ENCODE results near the gene LRP2. TPM values are rescaled to one million over a fixed set of nuclear protein-coding genes. Genes with fewer than 3 reads are reported as not detected.

The LRP2 gene
- total and polyA plus RNA-seq, 4 donors, result 0.19 to 5.7 (median 0.40) TPM

DNA sequence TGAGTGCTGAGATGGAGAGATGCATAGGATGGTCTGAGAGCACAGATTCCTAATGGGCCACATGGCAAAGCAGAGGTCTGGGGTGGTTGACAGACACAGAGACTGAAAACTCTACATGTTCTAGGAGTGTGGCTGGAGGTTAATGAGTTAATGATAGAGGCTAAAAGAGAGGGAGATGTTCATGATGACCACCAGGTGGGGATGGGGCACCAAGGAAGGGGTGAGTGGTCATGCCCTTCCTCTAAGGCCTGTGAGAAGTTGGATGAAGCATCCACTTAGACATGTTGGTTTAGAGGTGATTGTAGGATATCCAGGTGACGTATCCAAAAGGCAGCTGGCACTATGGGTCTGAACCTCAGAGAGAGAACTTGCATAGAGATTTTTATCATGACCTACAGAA, 102.1 kb downstream of the LRP2 start:
- DNase-seq (ENCODE audit: low spot score), result no peak

DNA sequence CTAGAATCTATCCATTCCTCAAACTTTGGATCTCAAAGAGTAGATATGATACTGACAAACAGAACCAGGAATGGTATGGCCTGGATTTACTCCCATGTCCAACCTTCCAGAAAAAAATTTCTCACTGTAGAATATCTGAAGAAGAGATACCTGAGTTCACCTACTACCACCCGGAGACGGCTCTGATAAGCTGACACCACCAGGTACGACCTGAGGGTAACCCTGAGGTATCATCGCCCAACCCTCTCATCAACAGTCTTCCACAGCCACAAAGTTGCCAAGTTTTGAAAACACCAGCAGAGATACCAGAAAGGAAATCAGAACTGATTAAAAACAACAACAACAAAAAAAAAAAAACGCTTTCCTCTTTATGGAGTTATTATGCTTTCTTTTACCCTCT, 102.9 kb downstream of the LRP2 start:
- Histone ChIP-seq H3K4me1 (ENCODE audit: control insufficient read depth in 4 of 4, insufficient read depth in 4 of 4, low read length in 3 of 4) (no peaks in the 10 kb centered on the region), H3K36me3 (ENCODE audit: control insufficient read depth in 4 of 4, insufficient read depth in 3 of 4, low read depth in 1 of 4, low read length in 3 of 4) (no peaks in the 10 kb centered on the region), H3K4me3 (ENCODE audit: low read depth in 1 of 3, low read length in 3 of 3) (no peak overlapping the region), H3K9me3 (ENCODE audit: control insufficient read depth in 4 of 4, low read length in 3 of 4) (no peaks in the 10 kb centered on the region), H3K9ac (ENCODE audit: low read depth in 1 of 2, low read length in 2 of 2) (no peak overlapping the region), H3K27me3 (ENCODE audit: control insufficient read depth in 4 of 4, insufficient read depth in 4 of 4, low read length in 3 of 4) (no peaks in the 10 kb centered on the region), H3K27ac (ENCODE audit: low read depth in 1 of 2, low read length in 2 of 2) (no peak overlapping the region)
- WGBS, result 83% methylated on average over 5 of the region's 5 CpGs
- TF ChIP-seq, protein P1, sequence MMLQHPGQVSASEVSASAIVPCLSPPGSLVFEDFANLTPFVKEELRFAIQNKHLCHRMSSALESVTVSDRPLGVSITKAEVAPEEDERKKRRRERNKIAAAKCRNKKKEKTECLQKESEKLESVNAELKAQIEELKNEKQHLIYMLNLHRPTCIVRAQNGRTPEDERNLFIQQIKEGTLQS (IDR thresholded peaks at IDR 0.05), result no peak
- TF ChIP-seq TAF1 (conservative IDR thresholded peaks at IDR 0.05) (no peak), NR2F2 (IDR thresholded peaks at IDR 0.05) (no peak), FOXA2 (IDR thresholded peaks at IDR 0.05) (no peak), RAD21 (IDR thresholded peaks at IDR 0.05) (no peak), GABPA (IDR thresholded peaks at IDR 0.05 in 1 of 2, conservative IDR thresholded peaks at IDR 0.05 in 1 of 2) (no peak), HNF4A (conservative IDR thresholded peaks at IDR 0.05) (no peak)
- DNase-seq (ENCODE audit: low spot score), result no peak

More for the DNA sequence above, 102.1 kb downstream of the LRP2 start:
- TF ChIP-seq NR2F2 (IDR thresholded peaks at IDR 0.05) (no peak), YY1 (IDR thresholded peaks at IDR 0.05) (no peak), EGR1 (IDR thresholded peaks at IDR 0.05; ENCODE audit: low read depth in 2 of 2) (no peak), RXRA (IDR thresholded peaks at IDR 0.05) (no peak), GABPA (IDR thresholded peaks at IDR 0.05 in 1 of 2, conservative IDR thresholded peaks at IDR 0.05 in 1 of 2) (no peak)
- TF ChIP-seq, protein P1 (IDR thresholded peaks at IDR 0.05), result no peak
- 93% methylated on average over 1 of the region's 1 CpG for WGBS
- Histone ChIP-seq H3K36me3 (ENCODE audit: control insufficient read depth in 4 of 4, insufficient read depth in 3 of 4, low read depth in 1 of 4, low read length in 3 of 4) (no peaks in the 10 kb centered on the region), H3K9me3 (ENCODE audit: control insufficient read depth in 4 of 4, low read length in 3 of 4) (no peaks in the 10 kb centered on the region), H3K27ac (ENCODE audit: low read depth in 1 of 2, low read length in 2 of 2) (no peak overlapping the region), H3K27me3 (ENCODE audit: control insufficient read depth in 4 of 4, insufficient read depth in 4 of 4, low read length in 3 of 4) (no peaks in the 10 kb centered on the region), H3K4me3 (ENCODE audit: low read depth in 1 of 3, low read length in 3 of 3) (no peak overlapping the region), H3K9ac (ENCODE audit: low read depth in 1 of 2, low read length in 2 of 2) (no peak overlapping the region), H3K4me1 (ENCODE audit: control insufficient read depth in 4 of 4, insufficient read depth in 4 of 4, low read length in 3 of 4) (no peaks in the 10 kb centered on the region)

DNA sequence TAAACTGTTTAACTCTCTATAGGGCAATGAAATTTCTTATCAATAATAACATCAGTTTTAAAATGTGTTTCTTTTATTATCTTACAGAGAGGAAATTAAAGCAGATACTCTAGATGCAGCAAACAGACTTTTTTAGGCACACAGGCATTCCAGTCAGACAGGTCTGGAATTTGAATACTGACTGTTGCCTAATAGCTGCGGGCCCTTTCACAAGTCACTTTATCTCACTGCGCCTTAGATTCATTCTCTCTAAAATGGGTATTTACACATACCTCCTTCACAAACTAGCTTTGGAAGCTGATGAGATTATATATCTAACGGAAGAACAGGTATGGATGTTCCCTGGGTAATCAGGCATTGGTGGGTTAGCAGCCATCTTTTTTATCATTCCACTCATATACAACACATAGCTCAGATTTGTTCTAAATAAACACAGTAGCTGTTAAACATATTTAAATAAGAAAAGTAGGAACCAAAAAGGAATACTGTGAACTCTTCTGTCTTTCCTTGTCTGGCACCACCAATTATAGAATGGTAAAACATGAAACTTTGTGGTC, 104.2 kb downstream of the LRP2 start:
- Histone ChIP-seq H3K27me3 (ENCODE audit: control insufficient read depth in 4 of 4, insufficient read depth in 4 of 4, low read length in 3 of 4) (no peaks in the 10 kb centered on the region), H3K9ac (ENCODE audit: low read depth in 1 of 2, low read length in 2 of 2) (no peak overlapping the region), H3K36me3 (ENCODE audit: control insufficient read depth in 4 of 4, insufficient read depth in 3 of 4, low read depth in 1 of 4, low read length in 3 of 4) (no peaks in the 10 kb centered on the region), H3K4me1 (ENCODE audit: control insufficient read depth in 4 of 4, insufficient read depth in 4 of 4, low read length in 3 of 4) (no peaks in the 10 kb centered on the region), H3K9me3 (ENCODE audit: control insufficient read depth in 4 of 4, low read length in 3 of 4) (no peaks in the 10 kb centered on the region), H3K4me3 (ENCODE audit: low read depth in 1 of 3, low read length in 3 of 3) (no peak overlapping the region), H3K27ac (ENCODE audit: low read depth in 1 of 2, low read length in 2 of 2) (no peak overlapping the region)
- no peak for TF ChIP-seq YY1 (IDR thresholded peaks at IDR 0.05)
- TF ChIP-seq, protein P2, sequence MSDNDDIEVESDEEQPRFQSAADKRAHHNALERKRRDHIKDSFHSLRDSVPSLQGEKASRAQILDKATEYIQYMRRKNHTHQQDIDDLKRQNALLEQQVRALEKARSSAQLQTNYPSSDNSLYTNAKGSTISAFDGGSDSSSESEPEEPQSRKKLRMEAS (IDR thresholded peaks at IDR 0.05), result no peak
- TF ChIP-seq EGR1 (IDR thresholded peaks at IDR 0.05; ENCODE audit: low read depth in 2 of 2), result no peak
- TF ChIP-seq NR2F2 (IDR thresholded peaks at IDR 0.05), result no peak
- TF ChIP-seq, protein P3, sequence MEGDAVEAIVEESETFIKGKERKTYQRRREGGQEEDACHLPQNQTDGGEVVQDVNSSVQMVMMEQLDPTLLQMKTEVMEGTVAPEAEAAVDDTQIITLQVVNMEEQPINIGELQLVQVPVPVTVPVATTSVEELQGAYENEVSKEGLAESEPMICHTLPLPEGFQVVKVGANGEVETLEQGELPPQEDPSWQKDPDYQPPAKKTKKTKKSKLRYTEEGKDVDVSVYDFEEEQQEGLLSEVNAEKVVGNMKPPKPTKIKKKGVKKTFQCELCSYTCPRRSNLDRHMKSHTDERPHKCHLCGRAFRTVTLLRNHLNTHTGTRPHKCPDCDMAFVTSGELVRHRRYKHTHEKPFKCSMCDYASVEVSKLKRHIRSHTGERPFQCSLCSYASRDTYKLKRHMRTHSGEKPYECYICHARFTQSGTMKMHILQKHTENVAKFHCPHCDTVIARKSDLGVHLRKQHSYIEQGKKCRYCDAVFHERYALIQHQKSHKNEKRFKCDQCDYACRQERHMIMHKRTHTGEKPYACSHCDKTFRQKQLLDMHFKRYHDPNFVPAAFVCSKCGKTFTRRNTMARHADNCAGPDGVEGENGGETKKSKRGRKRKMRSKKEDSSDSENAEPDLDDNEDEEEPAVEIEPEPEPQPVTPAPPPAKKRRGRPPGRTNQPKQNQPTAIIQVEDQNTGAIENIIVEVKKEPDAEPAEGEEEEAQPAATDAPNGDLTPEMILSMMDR (IDR thresholded peaks at IDR 0.05; ENCODE audit: low read depth, low read length, missing input control), result no peak
- TF ChIP-seq, protein P4, sequence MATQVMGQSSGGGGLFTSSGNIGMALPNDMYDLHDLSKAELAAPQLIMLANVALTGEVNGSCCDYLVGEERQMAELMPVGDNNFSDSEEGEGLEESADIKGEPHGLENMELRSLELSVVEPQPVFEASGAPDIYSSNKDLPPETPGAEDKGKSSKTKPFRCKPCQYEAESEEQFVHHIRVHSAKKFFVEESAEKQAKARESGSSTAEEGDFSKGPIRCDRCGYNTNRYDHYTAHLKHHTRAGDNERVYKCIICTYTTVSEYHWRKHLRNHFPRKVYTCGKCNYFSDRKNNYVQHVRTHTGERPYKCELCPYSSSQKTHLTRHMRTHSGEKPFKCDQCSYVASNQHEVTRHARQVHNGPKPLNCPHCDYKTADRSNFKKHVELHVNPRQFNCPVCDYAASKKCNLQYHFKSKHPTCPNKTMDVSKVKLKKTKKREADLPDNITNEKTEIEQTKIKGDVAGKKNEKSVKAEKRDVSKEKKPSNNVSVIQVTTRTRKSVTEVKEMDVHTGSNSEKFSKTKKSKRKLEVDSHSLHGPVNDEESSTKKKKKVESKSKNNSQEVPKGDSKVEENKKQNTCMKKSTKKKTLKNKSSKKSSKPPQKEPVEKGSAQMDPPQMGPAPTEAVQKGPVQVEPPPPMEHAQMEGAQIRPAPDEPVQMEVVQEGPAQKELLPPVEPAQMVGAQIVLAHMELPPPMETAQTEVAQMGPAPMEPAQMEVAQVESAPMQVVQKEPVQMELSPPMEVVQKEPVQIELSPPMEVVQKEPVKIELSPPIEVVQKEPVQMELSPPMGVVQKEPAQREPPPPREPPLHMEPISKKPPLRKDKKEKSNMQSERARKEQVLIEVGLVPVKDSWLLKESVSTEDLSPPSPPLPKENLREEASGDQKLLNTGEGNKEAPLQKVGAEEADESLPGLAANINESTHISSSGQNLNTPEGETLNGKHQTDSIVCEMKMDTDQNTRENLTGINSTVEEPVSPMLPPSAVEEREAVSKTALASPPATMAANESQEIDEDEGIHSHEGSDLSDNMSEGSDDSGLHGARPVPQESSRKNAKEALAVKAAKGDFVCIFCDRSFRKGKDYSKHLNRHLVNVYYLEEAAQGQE (IDR thresholded peaks at IDR 0.05), result no peak
- DNase-seq (ENCODE audit: low spot score), result no peak
- 63% methylated on average over 3 of the region's 3 CpGs for WGBS

Measured in liver (tissue), 9 donors.